Measurements from ENCODE around the gene PKP4.

The PKP4 gene

DNA sequence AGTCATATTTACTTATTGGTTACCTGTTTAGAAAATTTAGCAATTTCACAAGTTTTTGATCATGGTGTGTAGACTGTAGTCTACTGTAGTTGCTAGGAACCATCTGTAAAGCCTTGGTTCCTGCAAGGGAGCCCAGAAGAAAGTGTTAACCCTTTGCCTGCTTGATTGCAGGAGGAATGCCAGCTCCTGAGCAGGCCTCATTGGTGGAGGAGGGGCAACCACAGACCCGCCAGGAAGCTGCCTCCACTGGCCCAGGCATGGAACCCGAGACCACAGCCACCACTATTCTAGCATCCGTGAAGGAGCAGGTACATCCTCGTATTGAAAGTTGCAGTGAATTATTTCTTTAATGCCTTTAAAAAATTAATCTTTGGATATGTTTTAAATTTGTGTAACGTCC, 76.3 kb downstream of the PKP4 start:
- Histone ChIP-seq H3K27ac (ENCODE audit: low read length) (no peak overlapping the region), H3K4me3 (ENCODE audit: low read depth in 1 of 2, low read length in 2 of 2) (no peak overlapping the region), H3K4me2 (ENCODE audit: insufficient read depth, low read length) (no peak overlapping the region), H3K27me3 (ENCODE audit: insufficient read depth, low read length, poor library complexity) (no peaks in the 10 kb centered on the region), H3K9ac (ENCODE audit: low read depth, low read length) (no peak overlapping the region), H3K9me3 (ENCODE audit: insufficient read depth, low read length, severe bottlenecking) (no peaks in the 10 kb centered on the region), H4K20me1 (ENCODE audit: insufficient read depth, low read length) (no peaks in the 10 kb centered on the region), H3K79me2 (ENCODE audit: insufficient read depth, low read length) (no peaks in the 10 kb centered on the region), H3K36me3 (ENCODE audit: insufficient read depth, low read length) (peaks cover 10% of the 10 kb centered on the region; the same call in 1 of the 2 replicates), H3K4me1 (ENCODE audit: insufficient read depth, low read length) (no peaks in the 10 kb centered on the region), H2AFZ (ENCODE audit: low read depth, low read length) (no peak overlapping the region)
- DNase-seq (peak; percentile 40), ATAC-seq (ENCODE audit: insufficient read depth, low read depth) (peak; percentile 71; the same call in 2 of the 3 replicates)
- TF ChIP-seq, protein P1, sequence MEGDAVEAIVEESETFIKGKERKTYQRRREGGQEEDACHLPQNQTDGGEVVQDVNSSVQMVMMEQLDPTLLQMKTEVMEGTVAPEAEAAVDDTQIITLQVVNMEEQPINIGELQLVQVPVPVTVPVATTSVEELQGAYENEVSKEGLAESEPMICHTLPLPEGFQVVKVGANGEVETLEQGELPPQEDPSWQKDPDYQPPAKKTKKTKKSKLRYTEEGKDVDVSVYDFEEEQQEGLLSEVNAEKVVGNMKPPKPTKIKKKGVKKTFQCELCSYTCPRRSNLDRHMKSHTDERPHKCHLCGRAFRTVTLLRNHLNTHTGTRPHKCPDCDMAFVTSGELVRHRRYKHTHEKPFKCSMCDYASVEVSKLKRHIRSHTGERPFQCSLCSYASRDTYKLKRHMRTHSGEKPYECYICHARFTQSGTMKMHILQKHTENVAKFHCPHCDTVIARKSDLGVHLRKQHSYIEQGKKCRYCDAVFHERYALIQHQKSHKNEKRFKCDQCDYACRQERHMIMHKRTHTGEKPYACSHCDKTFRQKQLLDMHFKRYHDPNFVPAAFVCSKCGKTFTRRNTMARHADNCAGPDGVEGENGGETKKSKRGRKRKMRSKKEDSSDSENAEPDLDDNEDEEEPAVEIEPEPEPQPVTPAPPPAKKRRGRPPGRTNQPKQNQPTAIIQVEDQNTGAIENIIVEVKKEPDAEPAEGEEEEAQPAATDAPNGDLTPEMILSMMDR (IDR thresholded peaks at IDR 0.05; ENCODE audit: borderline replicate concordance, extremely low read depth, low read length, poor library complexity, severe bottlenecking) = no peak
- TF ChIP-seq EZH2 (IDR thresholded peaks at IDR 0.05; ENCODE audit: borderline replicate concordance, low read depth, low read length, severe bottlenecking) = no peak

DNA sequence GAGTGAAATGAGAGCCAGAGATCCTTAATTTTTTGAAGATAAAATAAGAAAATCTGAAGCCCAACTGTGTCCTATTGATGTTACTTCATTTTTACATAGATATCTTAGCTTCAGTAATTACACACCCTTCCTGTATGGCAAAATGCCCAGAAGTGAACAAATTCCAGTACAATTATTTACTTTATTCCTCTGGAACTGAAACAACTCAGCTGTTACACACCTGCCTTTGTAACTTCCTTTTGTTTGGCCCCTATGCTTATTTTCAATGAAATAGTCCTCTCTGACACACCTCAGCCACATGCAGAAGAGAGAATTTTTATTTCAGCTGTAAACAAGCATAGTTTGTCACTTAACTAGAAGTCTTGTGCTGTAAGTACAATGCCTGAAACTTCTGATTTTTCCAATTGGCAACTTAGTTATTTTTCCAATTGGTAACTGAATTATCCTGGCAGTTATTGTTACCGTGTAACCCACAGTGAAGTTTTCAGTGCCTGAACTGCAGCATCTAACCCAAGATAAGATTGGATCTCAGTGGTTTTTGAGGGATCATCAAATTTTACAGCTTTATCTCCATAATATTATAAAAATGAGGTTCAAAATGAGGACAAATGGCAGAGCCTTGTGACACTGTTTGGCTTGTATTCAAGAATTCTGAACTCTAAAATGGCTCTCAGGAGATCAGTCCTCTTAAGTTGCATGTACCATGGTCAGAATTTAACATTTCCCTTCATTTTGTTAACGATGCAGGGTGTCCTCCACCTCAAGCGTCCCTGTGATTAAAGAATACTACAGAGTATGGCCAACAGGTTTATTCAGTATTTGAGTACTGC, 82.6 kb downstream of the PKP4 start:
- Histone ChIP-seq H3K27me3 (ENCODE audit: insufficient read depth, low read length, poor library complexity) (no peaks in the 10 kb centered on the region), H3K79me2 (ENCODE audit: insufficient read depth, low read length) (no peaks in the 10 kb centered on the region), H2AFZ (ENCODE audit: low read depth, low read length) (no peak overlapping the region), H3K36me3 (ENCODE audit: insufficient read depth, low read length) (peaks cover 10% of the 10 kb centered on the region; the same call in 1 of the 2 replicates), H3K27ac (ENCODE audit: low read length) (no peak overlapping the region), H3K4me2 (ENCODE audit: insufficient read depth, low read length) (no peak overlapping the region), H3K4me1 (ENCODE audit: insufficient read depth, low read length) (no peaks in the 10 kb centered on the region), H3K9me3 (ENCODE audit: insufficient read depth, low read length, severe bottlenecking) (no peaks in the 10 kb centered on the region), H3K4me3 (ENCODE audit: low read depth in 1 of 2, low read length in 2 of 2) (no peak overlapping the region), H3K9ac (ENCODE audit: low read depth, low read length) (no peak overlapping the region), H4K20me1 (ENCODE audit: insufficient read depth, low read length) (no peaks in the 10 kb centered on the region)
- TF ChIP-seq, protein P1 (IDR thresholded peaks at IDR 0.05; ENCODE audit: borderline replicate concordance, extremely low read depth, low read length, poor library complexity, severe bottlenecking) = no peak
- no peak for TF ChIP-seq EZH2 (IDR thresholded peaks at IDR 0.05; ENCODE audit: borderline replicate concordance, low read depth, low read length, severe bottlenecking)
- DNase-seq (no peak), ATAC-seq (ENCODE audit: insufficient read depth, low read depth) (no peak)

DNA sequence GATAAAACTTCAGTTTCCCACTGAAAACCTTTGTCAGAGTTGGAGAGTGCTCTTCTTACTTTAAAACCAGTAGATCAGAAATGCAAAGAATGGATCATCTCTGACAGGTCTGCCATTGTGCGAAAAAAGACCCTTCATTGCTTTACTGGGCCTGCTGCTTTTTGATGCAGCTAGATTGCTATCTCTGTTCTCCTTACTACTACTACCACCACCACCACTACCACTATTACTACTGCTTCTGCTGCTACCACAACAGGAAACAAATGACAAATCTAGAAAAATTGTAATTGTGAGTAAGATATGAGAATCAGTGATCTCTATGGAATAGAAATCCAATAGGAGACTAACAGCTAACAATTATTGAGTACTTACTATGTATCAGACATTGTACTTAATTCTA, 85.8 kb downstream of the PKP4 start:
- H3K9ac ChIP-seq (ENCODE audit: low read depth, low read length) = no peak overlapping the region

More for the DNA sequence above, 85.8 kb downstream of the PKP4 start:
- Histone ChIP-seq H3K4me3 (ENCODE audit: low read depth in 1 of 2, low read length in 2 of 2) (no peak overlapping the region), H2AFZ (ENCODE audit: low read depth, low read length) (no peak overlapping the region), H4K20me1 (ENCODE audit: insufficient read depth, low read length) (no peaks in the 10 kb centered on the region), H3K9me3 (ENCODE audit: insufficient read depth, low read length, severe bottlenecking) (no peaks in the 10 kb centered on the region), H3K27ac (ENCODE audit: low read length) (no peak overlapping the region), H3K27me3 (ENCODE audit: insufficient read depth, low read length, poor library complexity) (no peaks in the 10 kb centered on the region), H3K4me1 (ENCODE audit: insufficient read depth, low read length) (no peaks in the 10 kb centered on the region), H3K79me2 (ENCODE audit: insufficient read depth, low read length) (no peaks in the 10 kb centered on the region), H3K4me2 (ENCODE audit: insufficient read depth, low read length) (no peak overlapping the region), H3K36me3 (ENCODE audit: insufficient read depth, low read length) (peaks cover 13% of the 10 kb centered on the region; the same call in 1 of the 2 replicates)
- no peak for DNase-seq
- ATAC-seq (ENCODE audit: insufficient read depth, low read depth) = no peak
- TF ChIP-seq, protein P1 (IDR thresholded peaks at IDR 0.05; ENCODE audit: borderline replicate concordance, extremely low read depth, low read length, poor library complexity, severe bottlenecking) = no peak
- no peak for TF ChIP-seq EZH2 (IDR thresholded peaks at IDR 0.05; ENCODE audit: borderline replicate concordance, low read depth, low read length, severe bottlenecking)
